Gastrocnemius medialis (tissue), 4 donors: ENCODE data around the gene AEBP1.

Source experiments
- CTCF ChIP-seq, 5 experiments: fragments of 450-650 bp in 3 of 5; fragments of 200-600 bp in 2 of 5; sonication (generic) in 2 of 5; IDR thresholded peaks in 4 of 5; conservative IDR thresholded peaks in 1 of 5; 1 replicate in 4 of 5; 2 replicates in 1 of 5; pipeline ENCODE4 v1.5.1; 2016 to 2019; ENCODE audit warnings: antibody characterized with exemption in 5 of 5, mild to moderate bottlenecking in 3 of 5, moderate library complexity in 3 of 5
- POLR2A ChIP-seq, 2 donors: fragments of 450-650 bp; IDR thresholded peaks; one replicate each; pipeline ENCODE4 v1.6.1; 2017; ENCODE audit warnings: antibody characterized with exemption in 2 of 2, mild to moderate bottlenecking in 2 of 2, moderate library complexity in 2 of 2

GRCh38 chr7:44158096-44158872 is 54.1 kb downstream of the AEBP1 start:
- TF ChIP-seq CTCF (IDR thresholded peaks at IDR 0.05 in 4 of 5, conservative IDR thresholded peaks at IDR 0.05 in 1 of 5) (no peak), POLR2A (IDR thresholded peaks at IDR 0.05) (no peak)
